ENCODE measurements around the gene BEAN1.

BEAN1 gene

GRCh38 chr16:66471716-66472393, 44.8 kb downstream of the BEAN1 start:
- no peak for DNase-seq

DNA sequence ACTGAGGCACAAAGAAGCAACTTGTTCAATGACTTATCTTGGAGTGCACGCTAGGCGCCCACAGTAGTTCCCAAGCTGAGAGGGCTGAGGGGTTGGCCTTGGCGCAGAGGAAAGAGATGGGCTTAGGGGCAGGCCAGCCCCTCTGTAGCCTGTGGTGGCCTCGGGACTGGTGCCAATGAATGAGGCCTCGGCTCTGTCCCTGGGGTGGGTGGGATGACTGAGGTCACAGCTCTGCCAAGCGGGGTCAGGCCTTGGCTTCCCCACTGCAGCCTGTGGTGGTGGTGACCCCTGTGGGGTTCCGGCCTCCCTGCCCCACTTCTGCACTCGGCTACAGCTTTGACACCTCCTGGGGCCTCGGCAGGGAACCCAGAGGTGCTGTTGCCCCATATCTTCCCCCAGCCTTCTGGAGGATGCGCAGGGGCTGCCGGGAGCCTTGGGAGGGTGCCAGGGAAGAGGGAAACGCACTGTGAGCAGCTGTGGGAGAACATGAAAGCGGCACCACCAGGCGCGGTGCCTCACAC, 46.0 kb downstream of the BEAN1 start:
- no peak for DNase-seq

- no peak for DNase-seq
These were observed 46.8 kb downstream of the BEAN1 start for GRCh38 chr16:66473654-66474519.

DNA sequence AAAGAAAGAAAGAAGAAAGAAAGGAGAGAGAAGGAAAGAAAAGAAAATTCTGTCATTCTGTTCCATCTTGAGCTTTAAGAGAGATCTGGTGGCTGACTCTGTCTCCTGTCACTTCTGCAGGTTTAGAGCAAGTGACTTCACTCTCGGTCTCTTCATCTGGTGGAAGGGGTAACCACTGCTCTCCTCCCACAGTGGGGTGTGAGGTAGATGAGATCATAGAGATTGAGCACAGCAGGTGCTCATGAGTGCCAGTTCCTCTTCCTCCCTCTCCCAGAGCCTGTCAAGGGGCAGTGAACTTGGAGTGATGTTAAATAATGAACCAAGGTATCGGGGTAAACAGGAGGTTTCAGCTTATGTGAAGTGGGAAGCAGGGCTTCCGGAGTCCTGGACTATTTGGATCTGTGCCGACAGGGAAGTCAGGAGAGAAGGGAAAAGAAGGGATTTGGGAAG, 47.7 kb downstream of the BEAN1 start:
- no peak for DNase-seq

DNA sequence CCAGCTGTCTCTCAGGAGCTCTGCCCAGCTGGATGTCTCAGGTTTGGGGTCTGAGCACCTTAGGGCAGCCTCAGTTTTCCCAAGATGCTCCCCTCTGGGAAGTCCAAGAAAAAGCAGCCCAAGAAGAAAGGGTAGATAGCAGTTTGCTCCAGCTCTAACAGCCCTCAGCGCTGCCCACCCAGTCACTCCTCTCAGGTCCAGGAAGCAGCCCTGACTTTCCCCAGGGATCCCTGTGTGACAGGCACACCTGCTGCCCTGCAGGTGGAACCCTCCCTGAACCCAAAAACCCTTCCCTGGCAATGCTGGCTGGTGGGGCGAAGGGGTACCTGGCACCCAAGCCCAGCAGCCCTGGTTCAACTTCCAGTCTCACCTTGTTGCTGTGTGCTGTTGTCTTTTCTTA, 48.1 kb downstream of the BEAN1 start:
- no peak for DNase-seq

GRCh38 chr16:66476328-66477027, 49.4 kb downstream of the BEAN1 start:
- DNase-seq = no peak

DNA sequence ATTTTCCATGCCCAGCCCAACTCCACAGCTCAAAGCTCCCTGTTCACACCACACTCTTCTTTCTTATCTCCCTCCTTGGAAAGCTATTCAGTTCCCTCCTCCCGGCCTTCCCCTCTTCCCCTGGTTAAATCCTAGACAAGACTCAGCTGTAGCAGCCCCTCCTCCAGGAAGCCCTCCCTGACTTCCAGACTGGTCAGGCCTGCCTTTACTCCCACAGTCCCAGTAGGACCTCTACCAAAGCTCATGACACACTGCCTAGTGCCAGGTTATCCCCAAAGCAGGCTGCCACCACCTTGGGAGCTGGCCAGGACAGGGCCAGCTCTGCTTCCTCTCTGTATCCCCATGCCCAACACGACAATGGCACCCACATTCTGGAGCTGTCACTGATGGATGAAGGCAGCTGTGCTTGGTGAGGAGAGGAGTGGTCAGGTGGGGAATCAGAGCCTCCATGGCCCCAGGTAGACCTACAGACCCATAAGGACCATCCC, 50.0 kb downstream of the BEAN1 start:
- DNase-seq = no peak

DNA sequence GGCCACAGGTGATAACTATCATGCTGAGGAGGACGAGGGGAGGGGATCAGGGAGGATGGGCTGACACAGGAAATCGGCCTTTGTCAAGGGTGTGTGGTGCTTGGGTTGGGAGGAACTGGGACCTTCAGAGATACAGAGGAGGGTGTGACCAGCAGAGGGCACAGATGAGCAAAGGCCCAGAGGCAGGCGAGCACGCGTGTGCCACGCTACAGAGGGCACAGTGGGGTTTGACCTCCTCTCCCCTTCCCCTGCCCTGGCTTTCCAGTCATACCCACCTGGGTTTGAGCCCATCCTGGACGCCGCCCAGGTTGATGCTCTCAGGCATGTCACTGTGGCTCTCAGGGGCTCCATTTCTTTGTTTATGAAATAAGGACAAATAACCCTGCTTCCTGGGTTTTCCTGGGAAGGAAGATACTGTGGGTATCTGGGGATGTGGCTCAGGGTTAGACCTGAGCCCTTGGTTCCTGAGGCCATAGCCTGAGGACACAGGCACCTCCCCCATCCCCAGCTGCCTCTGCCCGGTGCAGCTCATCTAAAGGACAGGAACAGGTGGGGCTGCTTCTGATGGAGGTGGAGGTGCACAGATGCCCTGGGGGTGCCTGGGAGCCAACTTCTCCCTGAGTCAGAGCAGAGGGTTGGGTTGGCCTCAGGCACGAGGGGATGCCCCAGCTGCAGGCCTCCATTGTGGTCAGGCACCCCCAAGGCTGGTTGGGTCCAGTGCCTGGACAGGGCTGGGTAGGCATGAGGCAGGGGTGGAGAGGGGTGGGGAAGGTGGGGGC, 51.8 kb downstream of the BEAN1 start:
- peak; percentile 11 for DNase-seq

DNA sequence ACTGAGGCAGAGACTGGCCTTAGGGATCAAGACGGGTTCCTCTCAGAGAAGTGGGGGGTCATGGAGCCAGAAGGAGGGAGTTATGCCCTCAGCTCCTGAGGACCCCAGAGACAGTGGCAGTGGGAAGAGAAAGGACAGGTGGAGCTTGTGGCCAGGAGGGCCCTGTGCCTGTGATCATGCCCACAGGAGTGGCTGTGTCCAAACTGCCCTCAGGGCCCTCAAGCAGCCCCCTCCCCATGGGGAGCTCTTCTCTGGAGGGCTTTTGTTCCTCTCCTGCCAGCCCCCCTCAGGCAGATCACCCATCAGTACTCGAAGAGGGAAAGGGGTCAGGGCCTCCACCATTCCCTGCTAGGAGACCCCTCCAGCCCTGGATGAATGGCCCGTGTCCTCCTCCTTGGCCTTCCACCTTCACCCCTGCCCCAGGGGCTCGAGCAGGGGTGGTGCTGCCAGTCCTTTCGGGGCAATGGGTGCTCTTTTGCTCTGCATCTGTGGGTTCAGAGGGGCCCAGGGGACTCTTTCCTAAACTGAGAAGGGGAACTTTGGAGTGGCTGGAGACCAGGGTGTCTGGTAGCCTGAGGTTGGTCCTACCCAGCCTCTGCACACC, 52.7 kb downstream of the BEAN1 start:
- no peak for DNase-seq

- no peak for DNase-seq
These were observed 53.4 kb downstream of the BEAN1 start for GRCh38 chr16:66480265-66481080.

GRCh38 chr16:66481081-66481942, 54.2 kb downstream of the BEAN1 start:
- DNase-seq = no peak

DNA sequence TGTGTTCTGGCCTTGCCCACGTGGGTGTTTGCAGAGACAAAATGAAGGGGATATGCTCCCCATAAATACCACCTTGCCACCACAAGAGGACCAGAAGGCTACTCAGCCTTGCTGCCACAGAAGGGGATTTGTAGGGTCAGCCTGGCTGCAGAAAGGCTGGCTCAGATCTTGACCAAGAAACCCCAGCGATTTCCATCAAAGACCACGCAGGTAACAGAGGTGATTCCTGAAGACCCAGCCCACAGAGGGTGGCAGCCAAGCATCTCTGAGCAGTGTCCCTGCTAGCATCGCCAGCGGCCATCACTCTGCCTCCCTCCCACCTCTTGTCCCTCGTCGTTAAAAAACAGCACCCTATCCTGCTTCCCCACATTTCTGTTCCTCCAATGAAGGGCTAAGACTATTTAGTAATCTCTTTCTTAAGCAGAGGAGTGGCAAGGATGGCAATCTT, 54.9 kb downstream of the BEAN1 start:
- no peak for DNase-seq

DNA sequence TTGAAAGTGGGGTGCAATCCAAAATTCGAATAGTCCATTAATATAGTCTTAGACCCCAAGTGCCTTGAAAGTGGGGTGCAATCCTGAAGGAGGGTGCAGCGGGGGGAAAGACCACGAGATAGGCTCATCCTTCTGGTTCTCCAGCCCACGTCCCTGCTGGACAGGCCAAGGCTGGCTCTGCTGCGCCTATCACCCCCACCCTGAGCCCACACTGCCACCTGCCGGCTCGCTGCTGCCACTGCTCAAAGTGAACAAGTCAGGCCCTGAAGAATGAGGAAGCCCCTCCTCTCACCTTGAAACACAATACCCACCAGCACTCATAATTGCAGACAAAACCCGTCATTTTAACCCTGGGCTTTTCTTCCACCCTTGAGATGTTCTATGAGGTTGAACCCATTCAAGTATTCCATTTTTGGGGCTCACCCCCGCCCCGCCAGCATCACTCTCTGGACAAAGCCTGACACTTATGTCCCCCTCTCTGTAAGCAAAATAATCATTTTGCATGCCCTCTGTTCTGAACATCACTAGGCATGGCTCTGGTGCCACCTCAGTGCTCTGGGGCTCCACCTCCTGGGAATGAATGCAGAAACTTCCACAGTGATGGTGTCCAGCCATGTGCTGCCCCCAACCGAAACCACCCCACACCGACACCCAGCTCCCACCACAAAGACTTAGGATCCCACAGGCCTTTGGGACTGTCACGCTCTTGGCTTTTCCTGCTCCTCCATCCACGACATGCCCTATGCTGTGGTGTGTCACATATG, 56.8 kb downstream of the BEAN1 start:
- no peak for DNase-seq

DNA sequence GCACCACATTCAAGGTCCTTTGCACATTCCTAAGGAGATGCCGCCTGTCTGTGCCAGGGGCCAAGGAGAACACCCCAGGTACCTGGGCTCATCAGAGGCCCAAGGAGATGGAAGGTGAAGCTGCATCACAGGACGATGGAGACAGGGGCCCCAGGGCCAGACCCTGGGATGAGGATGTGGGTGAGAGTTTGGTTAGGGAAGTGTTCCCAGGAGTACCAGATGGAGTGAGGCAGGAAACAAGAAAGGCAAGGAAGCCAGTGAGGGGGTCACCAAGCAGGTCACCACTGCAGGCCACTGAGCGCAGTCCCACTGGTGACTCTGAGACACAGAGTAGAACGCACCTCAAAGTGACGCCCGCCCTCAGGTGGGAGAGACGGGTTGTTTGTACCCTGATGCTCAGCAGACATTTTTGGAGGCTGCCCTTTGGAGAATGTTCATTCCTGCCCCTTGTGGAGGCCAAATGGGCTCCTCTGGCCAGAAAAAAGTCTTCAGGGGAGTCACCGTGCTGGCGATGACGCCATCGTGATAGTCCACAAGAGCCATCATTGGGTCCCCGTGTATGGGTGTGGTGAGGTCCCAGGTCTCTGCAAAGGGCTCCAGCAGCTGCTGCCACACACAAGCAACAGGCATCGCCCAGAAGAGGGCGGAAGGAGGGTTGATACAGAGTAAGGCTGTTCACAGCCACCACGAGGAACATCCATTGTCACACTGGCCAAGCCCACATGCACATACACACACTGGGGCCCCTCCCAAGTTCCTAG, 57.5 kb downstream of the BEAN1 start:
- DNase-seq = no peak

DNA sequence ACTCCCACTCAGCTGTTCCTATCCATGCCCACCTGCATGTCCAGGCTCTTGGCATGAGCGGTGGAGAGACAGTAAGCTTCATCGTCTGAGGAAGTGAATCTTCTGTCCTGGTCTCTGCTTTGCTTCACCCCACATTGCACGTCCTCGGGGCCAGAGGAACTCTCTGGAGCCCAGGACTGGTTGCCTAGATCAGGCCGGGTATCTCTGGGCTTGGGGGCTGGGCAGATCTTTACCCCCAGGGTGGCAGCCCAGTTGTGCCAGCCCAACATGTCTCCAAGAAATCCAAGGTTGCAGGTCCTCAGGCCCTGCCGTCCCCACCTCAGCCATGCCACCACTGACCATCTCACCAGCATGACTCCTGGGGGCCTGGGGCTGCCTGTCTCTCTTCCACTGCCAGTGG, 58.3 kb downstream of the BEAN1 start:
- DNase-seq = no peak

DNA sequence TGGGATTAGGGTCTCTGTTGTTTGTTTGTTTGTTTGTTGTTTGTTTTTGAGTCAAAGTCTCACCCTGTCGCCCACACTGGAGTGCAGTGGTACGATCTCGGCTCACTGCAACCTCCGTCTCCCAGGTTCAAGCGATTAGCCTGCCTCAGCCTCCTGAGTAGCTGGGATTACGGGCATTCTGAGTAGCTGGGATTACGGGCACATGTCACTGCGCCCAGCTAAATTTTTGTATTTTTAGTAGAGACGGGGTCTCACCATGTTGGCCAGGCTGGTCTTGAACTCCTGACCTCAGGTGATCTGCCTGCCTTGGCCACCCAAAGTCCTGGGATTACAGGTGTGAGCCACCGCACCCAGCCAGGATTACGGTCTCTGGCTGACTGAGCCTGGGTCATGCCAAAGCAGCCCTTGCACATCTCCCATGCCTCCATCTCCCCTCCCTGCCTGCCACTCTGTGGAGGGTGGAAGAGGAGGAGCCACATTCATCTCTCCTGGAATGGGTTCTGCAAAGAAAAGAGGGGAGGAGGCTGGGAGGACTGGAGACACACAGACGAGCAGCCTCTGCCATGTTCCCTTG, 59.2 kb downstream of the BEAN1 start:
- DNase-seq = no peak

GRCh38 chr16:66486773-66487579, 59.9 kb downstream of the BEAN1 start:
- DNase-seq = no peak

Measured in NCI-H526 treated with DMSO at 0.1 percent for 48 hours (cell line).